Measurements from ENCODE around the gene BARX2.

Gene BARX2

DNA sequence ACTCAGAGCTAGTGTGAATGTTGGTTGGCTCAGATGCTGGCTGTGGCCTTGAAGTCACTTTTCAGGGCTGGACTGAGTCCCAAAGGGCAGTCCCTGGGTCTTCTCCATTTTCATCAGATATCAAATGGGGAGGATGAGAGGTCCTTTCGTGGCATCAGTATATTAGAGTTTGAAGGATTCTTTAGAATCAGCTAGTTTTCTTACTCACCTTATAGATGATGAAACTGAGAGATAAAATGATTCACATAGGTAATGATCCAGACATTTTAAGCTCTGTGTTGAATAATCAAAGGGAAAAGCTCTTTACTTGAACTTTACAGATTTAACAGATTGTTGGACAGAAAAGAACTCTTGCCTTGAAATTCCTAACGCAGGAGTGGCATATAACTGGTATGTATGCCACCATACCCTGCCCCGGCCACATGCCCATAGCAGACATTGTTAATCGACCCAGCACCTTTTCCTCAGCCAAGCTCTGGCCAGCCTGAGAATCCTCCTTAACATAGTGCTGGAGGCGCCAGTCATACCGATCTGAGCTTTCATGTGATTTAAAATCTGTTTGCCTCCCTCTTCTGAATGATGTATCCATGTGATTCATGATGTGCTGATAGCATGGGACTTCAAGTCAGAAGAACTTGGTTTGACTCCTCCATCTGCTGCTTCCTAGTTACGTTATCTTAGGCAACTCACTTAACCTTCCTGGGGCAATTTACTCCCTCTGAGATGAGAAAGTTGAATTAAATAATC lies 60.0 kb downstream of the BARX2 start:
- DNase-seq, result no peak

DNA sequence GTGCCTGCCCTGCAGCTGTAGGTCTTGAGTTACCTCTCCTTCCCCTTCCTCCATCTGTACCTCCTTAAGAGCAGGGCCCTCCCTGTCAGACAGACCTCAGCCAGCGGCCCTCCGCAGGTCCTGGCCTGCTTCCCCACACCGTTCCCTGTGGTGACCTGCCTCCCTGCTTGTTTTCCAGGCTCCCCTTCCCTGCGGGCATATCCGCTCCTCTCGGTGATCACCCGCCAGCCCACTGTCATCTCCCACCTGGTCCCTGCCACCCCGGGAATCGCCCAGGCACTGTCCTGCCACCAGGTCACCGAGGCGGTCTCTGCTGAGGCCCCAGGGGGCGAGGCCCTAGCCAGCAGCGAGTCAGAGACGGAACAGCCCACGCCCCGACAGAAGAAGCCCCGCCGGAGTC lies 60.9 kb downstream of the BARX2 start:
- no peak for DNase-seq

DNA sequence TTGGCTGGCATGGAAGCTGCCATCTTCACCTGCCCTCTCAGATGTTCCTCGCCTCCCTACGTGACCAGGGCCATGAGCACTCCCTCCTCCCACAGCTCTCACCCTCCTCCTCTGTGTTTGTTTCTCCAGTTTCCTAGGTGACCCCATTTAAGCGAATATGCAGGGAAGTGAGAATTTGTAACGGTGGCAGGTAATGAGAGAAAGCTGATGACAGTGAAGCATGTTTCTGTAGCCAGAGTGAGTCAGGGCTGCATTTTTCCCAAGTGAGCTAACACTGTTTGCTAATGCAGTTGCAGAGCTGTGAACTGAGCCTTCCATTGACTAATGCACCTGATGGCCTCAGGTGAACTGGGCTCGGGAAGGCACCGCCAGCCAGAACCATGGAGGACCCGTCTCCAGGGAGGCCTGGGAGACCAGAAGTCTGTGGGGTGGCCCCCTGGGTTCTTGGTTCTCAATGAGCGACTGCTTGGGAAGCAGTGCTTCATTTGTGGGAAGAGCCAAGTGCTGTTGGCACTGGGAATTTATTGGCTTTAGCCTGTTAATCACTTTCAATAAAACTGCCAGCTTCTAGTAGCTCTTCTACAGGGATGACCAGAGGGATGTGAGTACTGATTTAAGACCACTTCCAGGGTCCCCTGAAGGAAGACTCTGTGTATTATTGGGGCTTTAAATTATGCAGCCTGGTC lies 64.5 kb downstream of the BARX2 start:
- DNase-seq, result peak in 7 of 56 donors; percentile 4 to 54 (median 17)

DNA sequence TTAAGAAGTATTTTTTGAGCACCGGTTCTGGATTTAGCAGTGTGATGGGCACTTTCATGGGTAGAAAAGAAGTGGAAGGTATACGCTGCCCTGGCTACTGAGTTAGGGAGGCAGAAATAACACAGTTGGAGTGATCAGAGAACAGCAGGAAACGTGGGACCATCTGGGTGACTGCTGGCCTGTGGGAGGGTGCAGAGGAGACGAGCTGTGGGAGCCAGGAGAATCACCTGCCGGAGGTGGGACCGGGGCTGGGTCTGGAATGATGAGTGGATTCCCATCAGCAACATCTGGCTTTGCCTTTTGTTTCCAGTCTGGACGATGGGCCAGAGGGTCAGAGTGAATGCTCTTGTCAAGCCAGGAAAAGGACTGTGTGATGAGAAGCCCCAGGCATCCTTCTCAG lies 66.5 kb downstream of the BARX2 start:
- DNase-seq, result no peak

DNA sequence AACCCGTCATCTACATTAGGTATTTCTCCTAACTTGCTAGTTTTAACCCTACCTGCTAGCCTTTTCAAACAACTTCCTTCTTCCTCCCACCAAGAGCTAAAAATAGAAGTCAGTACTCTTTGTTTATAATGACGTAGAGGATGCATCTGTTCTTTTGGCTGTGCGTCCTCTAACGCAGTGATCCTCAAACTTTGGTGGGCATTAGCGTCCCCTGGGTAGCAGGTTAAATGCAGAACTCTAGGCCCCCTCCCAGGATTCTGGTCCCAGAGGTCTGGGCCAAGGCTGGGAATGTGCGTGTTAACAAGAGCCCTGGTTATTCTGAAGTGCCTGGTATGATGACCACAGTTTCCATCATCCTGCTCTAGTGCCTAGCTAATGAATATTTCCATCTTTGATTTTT lies 67.6 kb downstream of the BARX2 start:
- no peak for DNase-seq

DNA sequence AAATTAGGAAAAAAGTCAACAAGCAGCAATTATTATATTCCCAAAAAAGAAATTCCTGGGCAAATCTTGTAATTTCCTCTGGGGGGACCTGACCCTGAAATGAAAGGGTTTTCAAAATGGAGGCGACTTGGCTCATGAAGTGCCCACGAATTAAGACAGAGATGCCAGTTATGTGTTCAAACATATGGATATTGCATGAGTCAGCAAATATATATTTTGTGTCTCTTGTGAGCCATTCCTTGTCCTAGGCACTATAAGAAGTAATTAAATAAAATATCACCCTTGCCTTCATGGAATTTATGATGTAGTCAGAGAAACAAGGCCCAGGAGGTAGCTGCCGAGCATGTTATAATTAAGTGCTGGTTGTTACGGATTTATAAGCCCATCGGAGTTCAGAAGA lies 68.6 kb downstream of the BARX2 start:
- DNase-seq, result no peak

DNA sequence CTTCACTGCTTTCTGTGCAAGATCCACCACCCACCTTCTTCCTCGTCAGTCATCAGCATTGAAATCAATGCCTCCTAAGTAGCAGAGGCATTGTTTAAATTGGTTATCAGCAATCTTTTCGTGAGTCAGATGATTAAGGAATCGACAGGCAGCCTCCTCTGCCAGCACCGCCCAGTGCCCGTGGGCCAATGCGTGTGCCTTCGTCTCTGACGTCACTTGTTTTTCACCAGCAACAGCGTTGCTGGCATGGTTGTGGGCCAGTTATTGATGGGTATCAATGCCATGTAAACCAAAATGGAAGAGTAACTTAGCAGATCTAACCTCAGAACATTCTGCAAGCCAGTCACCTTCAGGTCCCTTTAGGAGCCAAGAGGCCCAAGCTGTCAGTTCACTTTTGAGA lies 69.6 kb downstream of the BARX2 start:
- DNase-seq, result no peak

DNA sequence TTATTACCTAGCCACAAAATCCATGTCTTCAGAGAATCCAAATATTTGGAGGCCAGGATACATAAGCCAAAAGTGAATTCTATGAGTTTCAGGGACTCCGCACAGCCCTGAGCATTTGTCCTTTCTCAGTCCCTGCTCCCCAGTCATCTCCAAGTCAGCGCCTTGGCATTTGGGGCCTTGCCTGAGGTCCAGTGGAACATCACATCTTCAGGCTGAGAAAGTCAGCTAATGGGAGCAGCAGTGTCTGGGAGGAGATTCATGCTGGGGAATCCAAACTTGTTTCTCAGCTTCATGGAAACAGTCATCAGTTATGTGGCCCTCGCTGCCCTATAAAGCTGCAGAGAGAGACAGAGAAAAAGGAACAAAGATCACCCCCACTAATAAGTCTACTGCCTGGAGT lies 70.9 kb downstream of the BARX2 start:
- no peak for DNase-seq

DNA sequence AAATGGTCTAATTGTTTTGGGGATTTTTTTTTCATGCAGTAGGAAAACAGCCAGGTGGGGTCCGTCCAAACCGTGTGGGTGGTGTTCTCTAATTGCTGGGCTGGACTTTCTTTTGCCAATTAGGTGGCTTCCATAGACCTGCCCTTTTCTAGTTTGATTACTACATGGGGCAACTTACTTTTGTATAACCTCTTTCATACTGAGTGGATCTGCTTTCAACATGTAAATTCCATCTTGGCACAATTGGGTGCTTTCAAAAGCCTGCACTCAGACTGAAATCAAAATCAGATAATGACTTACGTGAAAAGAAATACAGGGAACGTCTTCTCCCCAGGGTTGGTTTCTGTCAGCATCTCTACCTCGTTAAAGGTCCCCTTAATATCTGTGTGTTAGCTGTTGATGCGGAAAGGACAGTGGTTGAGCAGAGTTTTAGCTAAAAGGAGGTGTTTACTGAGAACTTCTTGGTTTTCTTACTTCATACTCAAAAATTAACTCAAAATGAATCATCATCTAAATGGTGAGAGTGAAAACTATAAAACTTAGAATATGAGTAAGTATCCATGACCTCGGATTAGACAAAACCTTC lies 72.1 kb downstream of the BARX2 start:
- DNase-seq, result no peak

DNA sequence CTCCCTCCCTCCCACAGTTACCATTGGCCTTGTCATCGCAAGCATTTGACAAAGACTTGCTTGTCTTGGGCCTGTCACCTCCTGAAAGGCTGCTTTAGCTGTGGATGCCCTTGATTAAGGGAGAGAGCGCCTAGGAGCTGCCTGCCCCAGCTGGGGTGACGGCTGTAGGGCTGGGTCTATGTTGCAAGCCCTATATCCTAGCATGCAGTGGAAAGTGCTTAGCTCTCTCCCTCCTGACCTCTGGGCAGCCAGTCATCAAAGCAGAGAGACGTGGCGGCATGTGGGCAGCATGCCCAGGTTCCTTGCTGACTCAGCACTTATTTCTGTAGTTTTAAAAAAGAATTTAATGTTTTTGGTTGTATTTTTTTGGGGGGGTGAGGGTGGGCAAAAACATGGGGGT lies 75.9 kb downstream of the BARX2 start:
- no peak for DNase-seq

DNA sequence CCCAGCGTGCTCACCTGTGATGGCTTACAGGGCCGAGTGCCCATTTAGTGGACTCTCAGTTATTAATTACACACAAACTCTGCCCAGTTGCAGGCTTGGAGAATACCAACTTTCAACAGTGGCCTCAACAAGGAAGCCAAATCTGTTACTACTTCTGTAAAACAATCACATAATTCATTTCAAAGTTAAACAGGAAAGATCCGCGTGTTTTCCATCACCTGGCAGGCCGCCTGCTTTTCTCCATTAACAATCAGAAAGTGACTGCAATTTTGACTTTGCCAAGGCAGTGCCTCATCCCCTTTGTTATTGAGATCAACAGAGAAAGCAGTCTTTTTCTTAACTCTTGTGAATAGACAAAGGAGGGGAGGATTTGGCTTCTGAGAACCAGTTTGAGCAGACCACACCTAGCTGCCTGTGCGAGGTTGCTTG lies 77.7 kb downstream of the BARX2 start:
- DNase-seq, result peak in 3 of 56 donors; percentile 3 to 18 (median 8)

DNA sequence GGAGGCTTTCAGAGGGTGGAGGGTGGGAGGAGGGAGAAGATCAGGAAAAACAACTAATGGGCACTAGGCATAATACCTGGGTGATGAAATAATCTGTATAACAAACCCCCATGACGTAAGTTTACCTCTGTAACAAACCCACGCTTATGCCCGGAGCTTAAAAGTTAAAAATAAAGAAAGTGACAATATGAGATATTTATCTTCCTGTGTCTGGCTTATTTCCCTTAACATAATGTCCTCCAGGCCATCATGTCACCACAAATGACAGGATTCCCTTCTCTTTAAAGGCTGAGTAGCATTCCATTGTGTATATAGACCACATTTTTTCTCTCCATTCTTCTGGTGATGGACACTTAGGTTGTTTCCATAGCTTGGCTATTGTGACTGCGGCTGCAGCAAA lies 79.5 kb downstream of the BARX2 start:
- no peak for DNase-seq

DNA sequence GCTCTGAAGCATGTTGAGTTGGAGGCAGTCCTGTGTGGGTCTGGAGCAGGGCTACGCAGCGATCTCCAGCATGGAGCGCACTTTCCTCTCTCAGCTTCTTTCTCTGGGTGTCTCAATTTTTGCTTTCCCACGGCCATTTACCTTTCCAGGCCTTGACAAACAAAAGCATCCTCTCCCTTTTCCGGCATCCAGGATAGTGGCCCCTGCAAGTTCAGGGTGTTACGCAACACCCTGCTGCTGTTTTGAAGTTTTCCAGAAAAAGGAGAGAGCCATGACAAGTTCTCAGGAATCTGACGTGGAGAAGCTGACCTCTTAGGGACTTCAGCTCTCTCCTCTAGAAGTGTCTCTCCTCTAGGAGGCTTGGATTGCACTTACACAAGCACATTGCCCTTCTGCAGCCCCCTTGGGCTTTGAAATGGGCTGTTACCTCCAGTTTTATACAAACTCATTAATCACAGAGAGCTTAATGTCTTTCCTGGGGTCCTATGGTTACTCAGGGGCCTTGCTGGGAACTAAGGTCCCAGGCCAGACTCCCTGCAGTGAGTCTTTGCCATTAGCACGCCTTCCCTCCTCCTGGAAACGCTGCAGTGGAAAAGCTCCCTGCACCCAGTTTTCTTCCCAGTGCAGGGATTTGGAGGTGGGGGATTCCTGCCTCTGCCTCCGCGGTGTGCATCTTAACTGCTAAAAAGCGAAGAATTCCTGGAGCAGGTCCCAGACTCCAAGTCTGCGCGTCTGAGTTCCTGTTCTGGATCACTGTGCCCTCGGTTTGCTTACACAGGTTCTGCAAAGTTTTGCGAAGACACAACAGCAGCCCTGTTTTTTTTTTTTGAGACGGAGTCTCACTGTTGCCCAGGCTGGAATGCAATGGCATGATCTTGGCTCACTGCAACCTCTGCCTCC lies 80.4 kb downstream of the BARX2 start:
- DNase-seq, result no peak

DNA sequence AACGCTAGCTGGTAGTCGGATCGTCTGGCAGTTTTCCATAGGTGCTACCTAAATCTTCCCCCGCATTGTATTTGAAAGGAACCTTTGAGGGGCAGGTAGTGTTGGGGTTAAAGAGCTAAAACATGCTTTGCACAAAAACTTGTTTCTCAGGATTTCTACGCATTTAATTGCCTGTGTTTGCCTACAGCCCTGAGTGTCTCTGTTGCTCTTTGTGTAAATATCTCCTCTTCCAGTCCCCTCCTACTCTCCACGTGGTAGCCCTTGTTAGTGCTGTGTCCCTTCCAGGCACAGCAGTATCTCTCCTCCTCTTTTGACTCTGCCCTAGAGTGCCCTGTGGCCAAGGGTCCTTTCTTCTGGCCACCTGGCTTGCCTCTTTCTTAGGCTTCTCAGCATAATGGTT lies 81.7 kb downstream of the BARX2 start:
- DNase-seq, result no peak

DNA sequence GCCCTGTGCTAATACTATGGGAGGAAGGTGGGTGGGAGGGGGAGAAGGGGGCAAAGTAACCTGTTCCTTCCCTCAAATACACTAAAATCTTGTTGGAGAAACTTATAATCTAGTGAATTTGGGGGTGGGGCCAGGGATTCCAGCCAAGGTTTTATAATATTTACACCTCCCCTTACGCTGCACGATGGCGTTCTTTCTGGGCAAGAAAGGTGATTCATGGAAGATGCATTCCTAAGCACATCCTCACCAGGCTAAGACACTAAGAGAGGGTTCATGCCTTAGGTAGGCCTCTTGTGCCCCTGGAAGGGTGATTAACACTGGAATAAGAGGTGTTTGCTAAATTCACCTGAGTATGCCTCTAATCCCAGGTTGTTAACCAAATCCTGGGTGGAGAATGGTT lies 82.6 kb downstream of the BARX2 start:
- no peak for DNase-seq

DNA sequence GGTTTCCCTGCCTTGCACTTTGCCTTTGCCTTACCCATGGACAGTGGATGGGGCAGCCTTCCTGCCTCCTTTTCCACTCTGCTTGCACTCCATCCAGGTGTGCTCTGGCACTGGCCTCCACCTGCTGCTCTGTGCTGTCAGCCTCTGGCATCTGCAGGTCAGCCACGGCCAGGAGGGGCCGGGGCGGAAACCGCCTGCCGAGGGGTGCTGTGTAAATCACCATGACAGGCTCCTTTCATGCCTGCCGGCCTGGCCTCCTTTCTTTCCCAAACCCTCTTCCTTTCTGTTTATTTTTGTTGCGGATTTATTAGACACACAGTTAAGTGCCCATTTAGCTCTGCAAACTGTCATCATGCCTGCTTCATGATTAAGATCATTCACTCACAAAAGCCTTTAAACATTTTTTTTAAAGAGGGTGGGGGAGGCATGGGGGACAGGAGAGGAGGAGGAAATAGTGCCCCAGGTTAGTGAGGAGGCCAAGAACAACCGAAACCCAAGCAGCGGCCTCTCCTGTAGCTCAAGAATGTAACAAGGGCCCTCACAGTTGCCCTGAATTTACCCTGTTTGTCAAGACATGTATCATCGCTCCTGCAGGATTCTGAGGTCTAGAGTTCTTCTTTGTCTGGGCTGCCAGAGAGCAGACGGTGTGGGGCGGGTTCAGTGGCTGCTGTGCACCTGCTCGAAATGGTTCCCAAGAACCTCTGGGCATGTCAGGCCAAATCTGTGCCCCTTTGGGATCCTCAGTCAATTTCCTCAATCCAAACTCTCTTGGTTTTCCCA lies 83.3 kb downstream of the BARX2 start:
- no peak for DNase-seq

DNA sequence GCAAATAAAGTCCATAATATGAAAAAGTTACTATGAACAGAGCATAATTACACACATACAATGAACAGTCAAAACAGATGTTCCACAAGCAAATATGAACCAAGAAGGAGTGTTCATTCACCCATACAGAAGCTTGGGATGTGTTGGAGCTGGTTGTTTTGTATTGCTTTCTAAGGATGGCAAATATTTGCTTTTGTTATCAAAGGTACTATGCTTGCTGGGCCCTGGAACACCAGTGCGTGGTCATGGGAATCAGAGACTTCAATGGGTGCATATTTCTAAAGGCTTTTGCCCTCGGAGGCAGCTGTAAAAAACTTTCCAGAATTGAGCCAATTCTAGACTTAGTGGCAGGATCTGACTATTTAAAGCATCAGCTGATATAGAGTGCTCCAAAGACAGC lies 85.1 kb downstream of the BARX2 start:
- DNase-seq, result no peak

DNA sequence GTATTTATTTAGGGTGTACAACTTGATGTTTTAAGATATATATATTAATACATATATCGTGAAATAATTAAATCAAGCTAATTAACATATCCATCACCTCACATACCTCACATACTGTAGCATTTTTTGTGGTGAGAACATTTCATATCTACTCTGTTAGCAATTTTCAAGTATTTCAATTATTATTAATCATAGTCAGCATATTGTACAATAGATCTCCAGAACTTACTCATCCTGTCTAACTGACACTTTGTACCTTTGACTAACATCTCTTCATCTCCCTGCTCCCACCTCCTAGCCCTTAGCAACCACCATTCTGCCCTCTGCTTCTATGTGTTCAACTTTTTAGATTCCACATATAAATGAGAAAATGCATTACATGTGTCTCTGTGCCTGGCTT lies 108.4 kb downstream of the BARX2 start:
- no peak for DNase-seq

DNA sequence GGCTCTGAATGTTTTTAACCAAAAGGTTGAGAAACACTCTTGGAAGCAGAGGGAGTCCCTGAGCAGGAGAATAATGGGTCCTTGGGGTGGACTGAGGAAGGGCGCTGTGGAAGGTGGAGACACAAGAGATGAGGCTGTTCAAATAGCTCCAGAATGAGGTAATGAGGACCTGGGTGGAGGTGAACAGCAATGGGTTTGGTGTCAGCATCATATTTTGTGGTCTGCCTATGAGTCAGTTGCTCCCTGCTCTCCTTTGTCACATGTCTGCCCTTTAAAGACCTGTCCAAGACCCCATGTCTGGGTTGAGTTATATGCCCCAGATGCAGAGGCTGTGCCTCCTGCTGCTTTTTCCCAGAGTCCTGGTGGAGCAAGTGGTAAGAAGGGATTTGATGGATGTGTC lies 113.6 kb downstream of the BARX2 start:
- peak in 1 of 56 donors; percentile 0 for DNase-seq

DNA sequence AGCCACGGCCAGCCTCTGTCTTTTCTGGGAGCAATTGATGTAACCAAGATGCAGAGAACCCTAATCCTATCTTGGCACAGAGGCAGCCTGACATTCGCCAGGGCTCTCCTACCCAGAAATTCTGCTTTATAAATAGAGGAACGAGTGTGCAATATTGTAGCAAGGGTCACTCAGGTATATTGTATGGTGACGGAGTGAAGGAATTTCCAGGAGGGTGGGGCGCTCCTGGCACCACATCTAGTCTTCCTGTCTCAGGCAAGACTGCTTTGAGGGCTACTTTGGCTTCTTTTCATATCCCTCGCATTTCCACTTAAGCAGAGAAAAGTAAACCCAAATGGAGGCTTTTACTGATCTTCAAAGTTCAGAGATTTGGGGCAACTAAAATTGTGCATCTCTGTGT lies 114.4 kb downstream of the BARX2 start:
- no peak for DNase-seq

DNA sequence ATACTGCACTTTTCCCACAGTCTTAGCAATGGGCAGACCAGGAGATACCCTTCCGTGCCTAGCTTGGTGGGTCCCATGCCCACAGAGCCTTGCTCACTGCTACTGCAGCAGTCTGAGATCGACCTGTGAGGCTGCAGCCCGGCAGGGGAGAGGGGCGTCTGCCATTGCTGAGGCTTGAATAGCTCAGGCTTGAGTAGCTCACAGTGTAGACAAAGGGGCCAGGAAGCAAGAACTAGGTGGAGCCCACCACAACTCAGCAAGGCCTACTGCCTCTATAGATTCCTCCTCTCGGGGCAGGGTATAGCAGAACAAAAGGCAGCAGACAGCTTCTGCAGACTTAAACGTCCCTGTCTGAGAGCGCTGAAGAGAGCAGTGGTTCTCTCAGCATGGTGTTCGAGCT lies 118.1 kb downstream of the BARX2 start:
- no peak for DNase-seq

All from nucleus accumbens (tissue), 56 donors.